GM19035 (cell line): ENCODE measurements around the gene TUBB4A.
"Not testable (repeated sequence)": the region's sequence is repeated elsewhere in the genome, so short reads cannot be mapped to it uniquely, and the experiment has no call there.

Experiments used
- ATAC-seq: cut with Tn5 transposase; IDR thresholded peaks from one replicate; pipeline ENCODE4 v1.9.1; 2021; ENCODE audit not compliant: unreplicated experiment

Gene TUBB4A

DNA sequence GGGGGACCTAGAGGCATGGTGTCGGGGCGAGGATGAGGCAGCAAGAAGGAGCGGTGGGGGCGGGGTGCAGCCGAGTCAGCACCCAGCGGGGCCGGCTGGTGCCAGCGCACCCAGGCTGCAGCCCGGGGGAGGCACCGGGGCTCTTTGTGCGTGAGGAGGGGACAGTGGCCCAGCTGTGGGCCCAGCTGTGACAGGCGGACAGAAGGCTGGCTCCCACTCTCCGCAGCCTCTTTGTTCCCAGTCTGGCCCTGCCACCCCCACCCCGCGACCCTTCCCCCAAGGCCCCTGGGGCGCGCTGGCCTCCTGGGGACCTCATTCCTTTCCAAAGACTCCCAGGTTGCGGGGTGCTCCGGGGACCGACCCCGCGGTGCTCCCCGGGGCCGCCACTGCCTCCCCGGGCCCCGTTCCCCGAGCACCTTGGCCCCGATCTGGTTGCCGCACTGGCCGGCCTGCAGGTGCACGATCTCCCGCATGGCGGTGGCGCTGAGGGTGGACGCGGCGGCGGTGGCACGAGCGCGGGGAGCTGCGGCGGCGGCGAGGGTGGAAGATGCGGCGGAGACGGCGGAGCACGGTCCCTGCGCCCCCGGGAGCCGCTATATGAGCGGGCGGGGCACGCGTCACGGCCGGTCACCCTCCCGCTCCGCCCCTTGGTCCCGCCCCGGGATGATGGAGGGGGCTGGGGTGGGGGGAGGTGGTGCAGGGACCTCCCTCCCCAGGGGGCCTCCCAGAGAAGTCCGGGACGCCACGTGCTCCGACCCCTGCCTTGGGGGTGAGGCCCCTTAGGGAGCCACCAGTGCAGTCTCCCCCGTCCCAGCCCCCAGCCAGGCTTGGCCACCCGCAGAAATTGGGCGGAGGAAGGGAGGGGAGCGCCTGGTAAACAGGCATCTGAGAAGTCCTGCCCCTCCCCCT lies at the start of gene TUBB4A:
Gene TUBB4A, minus strand, starts transcription at position 570 of the 909 bp plus-strand sequence. Its CDS starts 97 bp downstream, at position 473.
- no peak for ATAC-seq

- ATAC-seq: no peak
Measured at GRCh38 chr19:6551091-6551490, 49.0 kb upstream of the TUBB4A start.

GRCh38 chr19:6550679-6551078 lies 48.6 kb upstream of the TUBB4A start:
- not testable (repeated sequence) for ATAC-seq

DNA sequence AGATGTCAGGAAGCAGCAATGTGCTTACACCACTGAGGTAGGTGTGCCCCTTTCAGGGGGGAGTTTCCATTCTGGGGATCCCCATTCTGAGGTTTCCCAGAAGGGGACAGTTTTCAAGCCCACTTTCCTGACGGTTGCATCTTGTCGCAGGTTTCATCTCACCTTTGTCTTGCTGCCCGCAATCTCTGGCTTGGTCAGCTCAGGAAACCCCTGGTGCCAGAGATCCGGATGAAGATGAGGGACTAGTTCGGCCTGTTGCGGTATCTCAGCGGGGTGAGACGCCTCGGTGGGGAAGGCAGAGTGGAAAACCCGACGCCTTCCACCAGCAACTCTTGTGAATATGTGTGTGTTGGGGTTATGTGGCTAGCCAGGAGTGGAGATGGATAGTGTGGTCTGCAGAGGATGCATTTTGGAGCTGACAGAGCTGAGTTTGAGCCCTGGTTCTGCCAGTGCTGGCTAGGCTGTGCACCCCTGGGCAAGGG lies 41.8 kb upstream of the TUBB4A start:
- no peak for ATAC-seq

- ATAC-seq: no peak
Measured at GRCh38 chr19:6540918-6541689, 39.0 kb upstream of the TUBB4A start.

- no peak for ATAC-seq
Measured at GRCh38 chr19:6539514-6539913, 37.4 kb upstream of the TUBB4A start.

DNA sequence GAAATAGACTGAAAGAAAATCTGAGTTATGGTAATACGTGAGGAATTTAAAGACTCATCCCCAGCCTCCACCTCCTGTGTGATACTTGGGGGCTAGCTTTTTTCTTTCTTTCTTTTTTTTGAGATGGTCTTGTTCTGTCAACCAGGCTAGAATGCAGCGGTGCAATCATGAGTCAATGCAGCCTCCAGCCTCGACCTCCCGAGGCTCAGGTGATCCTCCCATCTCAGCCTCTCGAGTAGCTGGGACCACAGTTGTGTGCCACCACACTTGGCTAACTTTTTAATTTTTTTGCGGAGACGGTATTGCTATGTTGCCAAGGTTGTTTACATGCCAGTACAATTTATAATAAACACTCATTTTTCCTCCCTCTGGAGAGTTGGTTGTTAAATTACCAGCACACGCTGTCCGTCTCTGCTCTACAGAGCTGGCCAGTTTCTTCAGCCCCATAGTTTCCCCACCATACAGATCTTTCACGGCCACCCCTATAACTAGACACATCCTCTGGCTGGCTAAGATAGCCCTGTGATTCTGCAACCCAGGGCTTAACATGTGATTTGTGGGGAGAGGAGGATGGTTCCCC lies 33.5 kb upstream of the TUBB4A start:
- no peak for ATAC-seq

DNA sequence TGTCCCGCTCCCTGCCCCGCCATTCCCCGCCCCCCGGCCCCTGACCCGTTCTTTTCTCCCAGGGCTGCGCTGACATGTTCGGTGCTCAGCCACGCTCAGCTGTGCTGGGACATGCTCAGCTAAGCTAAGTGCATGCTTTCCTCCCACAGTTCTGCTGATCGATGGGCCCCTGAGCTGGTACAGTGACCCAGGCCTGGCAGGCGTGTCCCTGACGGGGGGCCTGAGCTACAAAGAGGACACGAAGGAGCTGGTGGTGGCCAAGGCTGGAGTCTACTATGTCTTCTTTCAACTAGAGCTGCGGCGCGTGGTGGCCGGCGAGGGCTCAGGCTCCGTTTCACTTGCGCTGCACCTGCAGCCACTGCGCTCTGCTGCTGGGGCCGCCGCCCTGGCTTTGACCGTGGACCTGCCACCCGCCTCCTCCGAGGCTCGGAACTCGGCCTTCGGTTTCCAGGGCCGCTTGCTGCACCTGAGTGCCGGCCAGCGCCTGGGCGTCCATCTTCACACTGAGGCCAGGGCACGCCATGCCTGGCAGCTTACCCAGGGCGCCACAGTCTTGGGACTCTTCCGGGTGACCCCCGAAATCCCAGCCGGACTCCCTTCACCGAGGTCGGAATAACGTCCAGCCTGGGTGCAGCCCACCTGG lies 32.5 kb upstream of the TUBB4A start:
- no peak for ATAC-seq

GRCh38 chr19:6533746-6534418 lies 31.8 kb upstream of the TUBB4A start:
- ATAC-seq: no peak

- ATAC-seq: no peak
Measured at GRCh38 chr19:6533000-6533328, 30.9 kb upstream of the TUBB4A start.

DNA sequence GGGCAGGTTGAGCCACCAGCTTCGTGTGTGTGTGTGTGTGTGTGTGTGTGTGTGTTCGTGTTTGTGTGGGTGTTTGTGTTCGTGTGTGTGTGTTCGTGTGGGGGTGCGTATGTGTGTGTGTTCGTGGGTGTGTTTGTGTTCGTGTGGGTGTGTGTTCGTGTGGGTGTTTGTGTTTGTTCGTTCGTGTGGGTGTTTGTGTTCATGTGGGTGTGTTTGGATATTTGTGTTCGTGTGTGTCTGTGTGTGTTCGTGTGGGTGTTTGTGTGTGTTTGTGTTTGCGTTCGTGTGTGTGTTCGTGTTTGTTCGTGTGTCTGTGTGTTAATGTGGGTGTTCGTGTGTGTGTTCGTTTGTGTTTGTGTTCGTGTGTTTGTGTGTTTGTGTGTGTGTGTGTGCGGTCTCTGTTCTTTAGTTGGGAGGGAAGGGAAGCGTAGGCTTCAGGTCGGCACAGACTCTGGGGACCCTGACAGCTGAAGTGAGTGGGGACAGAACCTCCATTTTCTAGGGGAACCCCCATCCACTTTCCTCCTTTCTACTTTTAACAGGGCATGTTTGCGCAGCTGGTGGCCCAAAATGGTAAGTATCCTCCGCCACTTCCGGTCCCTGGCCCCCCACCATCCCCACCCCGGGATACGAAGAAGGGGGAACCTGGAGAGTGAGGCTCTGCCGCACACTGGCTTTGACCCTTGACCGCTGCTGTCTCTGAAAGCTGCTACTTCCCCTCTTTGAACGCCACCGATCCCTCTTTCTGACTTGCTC lies 30.3 kb upstream of the TUBB4A start:
- ATAC-seq: no peak

DNA sequence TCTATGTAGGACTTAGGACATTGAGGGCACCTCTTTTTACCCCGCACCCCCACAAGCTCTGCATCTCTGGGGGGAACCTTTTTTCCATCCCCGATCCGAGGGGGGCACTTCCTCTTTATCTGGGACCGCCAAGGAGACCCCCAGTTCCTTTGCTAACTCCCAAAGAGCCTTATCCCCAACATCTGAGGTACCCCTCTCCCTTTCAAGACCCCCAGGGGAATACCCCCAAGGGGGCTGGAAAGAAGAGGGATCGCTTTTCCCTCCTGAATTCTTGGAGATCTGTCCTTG lies 29.8 kb upstream of the TUBB4A start:
- ATAC-seq: no peak

- ATAC-seq: peak; percentile 1
Measured at GRCh38 chr19:6531163-6531955, 29.2 kb upstream of the TUBB4A start.

GRCh38 chr19:6530386-6531162 lies 28.5 kb upstream of the TUBB4A start, which contains the start of gene TNFSF9:
Gene TNFSF9 (plus strand): TSS chr19:6531026. CDS start chr19:6531037, 11 bp downstream.
- peak; percentile 38 for ATAC-seq

- no peak for ATAC-seq
Measured at GRCh38 chr19:6529937-6530385, 27.9 kb upstream of the TUBB4A start.

GRCh38 chr19:6529351-6529750 lies 27.2 kb upstream of the TUBB4A start:
- no peak for ATAC-seq

DNA sequence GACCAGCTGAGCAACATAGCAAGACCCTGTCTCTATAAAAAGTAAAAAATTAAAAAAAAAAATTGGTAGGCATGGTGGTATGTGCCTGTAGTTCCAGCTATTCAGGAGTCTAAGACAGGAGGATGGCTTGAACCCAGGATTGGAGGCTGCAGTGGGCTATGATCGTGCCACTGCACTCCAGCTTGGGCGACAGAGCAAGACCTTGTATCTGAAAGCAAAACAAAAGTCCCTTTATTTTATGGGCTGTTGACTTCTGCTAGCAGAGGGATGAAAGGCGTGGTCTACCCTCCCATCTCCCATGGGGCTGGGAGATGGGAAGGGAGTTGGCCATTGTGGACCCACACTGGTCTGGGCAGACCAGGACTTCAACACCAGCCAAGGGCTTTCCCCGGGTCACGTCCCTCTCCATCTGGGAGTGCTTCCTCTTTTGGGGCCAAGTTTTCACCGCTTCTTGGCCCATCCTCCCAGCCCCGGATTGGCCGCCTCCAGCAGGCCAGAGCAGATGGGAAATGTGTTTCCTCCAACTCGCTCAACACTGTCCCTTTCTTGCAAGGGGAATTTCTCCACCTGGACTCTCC lies 26.5 kb upstream of the TUBB4A start:
- no peak for ATAC-seq
